Left hindlimb (tissue), 1 donor: ENCODE measurements around the gene AP2M1.
"Not testable (repeated sequence)": the region's sequence is repeated elsewhere in the genome, so short reads cannot be mapped to it uniquely, and the experiment has no call there.

Experiments
- DNase-seq: peaks from one replicate; pipeline ENCODE4 v3.0.0-alpha.2; 2018

AP2M1 gene

DNA sequence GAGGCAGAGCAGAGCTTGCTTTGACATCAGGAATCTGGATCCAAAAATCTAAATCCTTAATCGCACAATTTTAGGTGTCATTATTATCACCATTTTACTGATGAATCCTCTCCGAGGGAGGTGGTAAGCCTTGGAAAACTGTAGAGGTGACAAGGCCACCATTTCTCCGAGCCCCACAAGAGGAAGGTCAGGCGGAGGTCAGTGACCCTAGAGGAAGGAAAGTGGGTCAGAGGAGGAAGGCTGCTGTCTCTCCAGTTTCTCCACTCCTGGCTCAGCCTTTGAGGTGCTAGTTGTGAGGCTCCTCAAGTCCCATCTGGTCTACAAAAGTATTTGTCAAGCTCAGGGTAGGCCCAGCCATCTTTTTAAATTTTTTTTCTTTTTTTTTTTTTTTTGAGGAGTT, 16.3 kb upstream of the AP2M1 start:
- no peak for DNase-seq

DNA sequence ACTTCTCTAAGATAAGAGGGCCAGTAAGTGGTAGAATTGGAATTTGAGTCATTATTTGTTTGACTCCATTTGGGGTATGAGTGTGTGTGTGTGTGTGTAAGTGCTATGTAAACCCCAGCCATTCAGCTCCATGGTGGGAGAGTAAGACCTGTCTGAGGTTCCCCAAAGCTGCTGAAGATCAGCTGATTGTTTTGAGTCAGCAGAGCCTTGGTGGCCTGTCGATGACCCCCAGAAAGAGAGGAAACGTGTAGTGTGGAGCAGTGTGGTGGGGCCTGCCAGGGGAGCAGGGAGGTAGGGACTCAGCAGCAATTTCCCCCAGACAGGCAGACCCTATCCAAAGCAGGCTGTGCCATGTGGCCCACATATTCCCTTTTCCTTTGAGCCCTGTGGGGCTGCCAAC, 14.2 kb upstream of the AP2M1 start:
- DNase-seq = no peak

DNA sequence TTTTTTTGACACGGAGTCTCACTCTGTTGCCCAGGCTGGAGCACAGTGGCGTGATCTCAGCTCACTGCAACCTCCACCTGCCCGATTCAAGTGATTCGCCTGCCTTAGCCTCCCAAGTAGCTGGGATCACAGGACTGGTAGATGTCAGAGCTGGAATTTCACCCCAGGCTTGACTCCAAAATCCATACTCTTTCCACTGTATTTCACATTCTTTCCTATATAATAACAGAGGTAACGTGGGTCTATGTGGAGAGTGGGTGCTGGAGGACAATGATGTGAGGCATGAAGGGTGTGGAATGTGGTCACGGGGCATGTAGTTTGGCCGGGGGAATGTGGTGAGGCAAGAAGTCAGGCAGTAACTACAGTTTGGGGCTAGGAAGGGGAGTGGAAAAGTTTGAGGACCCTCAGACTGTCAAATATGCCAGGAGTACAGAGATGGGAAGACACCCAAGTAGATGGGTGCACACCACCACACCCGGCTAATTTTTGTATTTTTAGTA, 12.0 kb upstream of the AP2M1 start:
- DNase-seq = not testable (repeated sequence)

DNA sequence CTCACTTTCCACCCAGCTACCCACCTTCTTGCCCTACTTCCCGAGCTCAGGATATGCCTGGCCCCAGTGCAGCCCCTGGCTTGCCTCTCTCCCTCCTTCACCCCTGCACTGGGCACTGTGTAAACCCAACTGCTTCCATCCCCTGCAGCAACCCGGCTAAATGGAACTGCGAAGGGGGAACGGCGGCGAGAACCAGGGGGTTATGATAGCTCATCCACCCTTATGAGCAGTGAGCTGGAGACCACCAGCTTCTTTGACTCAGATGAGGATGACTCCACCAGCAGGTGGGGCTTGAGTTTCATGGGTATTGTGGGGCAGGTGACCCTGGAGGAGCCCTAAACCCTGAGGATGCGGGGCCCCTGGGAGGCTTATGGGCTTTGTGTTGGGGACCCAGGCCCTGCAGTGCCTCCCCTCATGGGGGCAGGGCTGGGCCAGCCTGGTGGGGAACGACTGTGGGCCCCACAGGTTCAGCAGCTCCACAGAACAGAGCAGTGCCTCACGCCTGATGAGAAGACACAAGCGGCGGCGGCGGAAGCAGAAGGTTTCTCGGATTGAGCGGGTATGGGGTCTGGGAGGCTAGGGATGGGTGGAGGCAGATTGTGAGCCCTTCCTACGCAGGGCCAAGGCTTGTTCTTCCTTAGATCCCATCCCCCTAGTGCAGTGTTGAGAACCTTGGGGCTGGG, 9.9 kb upstream of the AP2M1 start:
- DNase-seq = no peak

DNA sequence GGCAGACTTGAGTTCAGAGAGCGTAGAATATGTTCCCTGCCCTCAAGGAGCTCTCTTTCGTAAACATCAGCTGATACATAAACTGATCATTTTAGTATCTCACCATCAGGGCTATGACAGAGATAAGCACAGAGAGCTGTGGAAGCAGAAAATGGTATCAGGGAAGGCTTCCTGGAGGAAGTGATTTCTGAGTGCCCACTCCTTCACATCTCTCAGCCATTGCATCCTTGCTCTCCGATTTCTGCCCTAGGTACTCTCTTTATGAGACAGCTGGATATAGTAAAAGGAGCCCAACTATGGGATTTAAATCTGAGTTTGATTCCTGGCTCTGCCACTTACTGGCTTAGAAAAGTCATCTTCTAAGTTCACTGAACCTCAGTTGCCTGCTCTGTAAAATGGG, 9.1 kb upstream of the AP2M1 start:
- no peak for DNase-seq

DNA sequence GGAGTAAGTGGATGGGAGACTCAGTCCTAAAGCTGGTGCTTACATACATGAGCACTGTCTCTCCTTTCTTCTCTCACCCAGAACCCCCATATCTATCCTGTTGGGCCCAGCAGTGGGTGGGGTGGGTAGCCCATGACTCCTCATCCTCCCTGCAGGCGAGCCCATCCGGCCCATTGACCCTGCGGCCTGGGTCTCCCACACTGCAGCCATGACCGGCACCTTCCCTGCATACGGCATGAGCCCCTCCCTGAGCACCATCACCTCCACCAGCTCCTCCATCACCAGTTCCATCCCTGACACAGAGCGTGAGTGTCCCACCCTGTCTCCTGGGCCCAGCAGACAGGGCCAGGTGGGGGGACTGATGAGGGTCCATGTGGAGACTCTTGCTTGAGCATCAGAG, 8.0 kb upstream of the AP2M1 start:
- DNase-seq = no peak

DNA sequence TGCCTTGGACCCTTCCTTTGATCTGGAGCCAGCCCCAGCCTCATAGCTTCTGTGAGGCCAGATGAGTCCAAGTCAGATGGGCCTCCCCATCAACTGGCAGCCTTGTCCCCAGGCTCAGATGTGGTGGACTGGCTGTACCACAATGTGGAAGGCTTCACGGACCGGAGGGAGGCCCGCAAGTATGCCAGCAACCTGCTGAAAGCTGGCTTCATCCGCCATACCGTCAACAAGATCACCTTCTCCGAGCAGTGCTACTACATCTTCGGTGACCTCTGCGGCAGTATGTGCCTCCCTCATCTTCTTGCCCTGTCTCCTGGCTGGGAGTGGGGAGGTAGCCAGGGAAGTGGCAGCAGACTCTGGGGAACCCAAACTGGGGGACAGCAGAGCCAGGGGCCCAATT, 6.9 kb upstream of the AP2M1 start:
- DNase-seq = no peak

DNA sequence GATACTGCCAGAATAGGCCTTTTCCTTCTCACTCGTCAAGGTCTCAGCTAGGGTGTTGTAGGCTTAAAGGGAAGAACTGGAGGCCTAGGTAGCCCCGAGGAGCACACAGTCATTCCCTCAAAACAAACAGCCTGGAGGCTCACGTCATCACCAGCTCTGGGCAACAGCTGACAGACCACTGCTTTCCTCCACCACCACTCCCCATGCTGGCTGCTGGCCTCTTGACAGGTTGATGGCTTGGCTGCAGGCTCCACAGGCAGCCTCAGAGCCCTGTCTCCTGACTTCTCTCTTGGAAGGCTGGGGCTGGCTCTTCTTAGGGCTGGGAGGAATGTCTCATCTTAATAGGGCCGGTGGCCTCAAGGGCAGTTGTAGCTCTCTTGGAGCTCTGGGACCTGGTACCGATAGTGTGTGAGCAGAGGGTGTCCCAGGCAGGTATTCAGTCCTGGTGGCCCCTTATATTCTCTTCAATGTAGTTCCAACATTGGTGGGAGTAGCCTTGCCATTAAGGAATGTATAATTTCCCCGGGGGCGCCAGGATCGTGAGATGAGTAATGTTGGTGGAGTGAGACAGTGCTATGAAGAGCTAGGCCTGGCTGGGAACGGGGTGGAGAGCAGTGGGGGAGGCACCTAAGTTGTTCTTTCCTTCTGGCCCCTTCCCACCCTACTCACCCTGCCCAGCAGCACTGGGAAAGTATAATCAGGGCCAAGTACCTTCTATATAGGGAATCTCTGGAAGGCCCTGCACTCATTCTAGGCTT, 6.1 kb upstream of the AP2M1 start:
- no peak for DNase-seq

DNA sequence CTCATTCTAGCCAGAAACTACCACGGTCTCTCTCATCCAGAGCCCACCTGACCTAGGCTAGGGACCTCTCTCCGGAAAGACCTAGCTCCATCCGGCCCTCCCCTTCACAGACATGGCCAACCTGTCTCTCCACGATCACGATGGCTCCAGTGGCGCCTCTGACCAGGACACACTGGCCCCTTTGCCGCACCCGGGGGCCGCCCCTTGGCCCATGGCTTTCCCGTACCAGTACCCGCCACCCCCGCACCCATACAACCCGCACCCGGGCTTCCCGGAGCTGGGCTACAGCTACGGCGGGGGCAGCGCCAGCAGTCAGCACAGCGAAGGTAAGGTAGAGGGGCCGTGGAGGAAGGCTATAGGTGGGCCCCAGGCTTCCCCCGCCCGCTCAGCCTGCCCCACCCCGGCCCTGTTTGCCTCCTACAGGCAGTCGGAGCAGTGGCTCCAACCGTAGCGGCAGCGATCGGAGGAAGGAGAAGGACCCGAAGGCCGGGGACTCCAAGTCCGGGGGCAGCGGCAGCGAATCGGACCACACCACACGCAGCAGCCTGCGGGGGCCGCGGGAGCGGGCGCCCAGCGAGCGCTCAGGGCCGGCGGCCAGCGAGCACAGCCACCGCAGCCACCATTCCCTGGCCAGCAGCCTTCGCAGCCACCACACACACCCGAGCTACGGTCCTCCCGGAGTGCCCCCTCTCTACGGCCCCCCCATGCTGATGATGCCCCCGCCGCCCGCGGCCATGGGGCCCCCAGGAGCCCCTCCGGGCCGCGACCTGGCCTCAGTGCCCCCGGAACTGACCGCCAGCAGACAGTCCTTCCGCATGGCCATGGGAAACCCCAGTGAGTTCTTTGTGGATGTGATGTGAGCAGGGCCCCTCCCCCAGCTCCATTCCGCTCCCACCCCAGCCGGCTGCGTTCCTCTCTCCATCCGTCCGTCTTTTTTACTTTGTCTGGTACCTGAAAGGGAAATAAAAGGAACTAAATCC, 4.5 kb upstream of the AP2M1 start:
- no peak for DNase-seq

DNA sequence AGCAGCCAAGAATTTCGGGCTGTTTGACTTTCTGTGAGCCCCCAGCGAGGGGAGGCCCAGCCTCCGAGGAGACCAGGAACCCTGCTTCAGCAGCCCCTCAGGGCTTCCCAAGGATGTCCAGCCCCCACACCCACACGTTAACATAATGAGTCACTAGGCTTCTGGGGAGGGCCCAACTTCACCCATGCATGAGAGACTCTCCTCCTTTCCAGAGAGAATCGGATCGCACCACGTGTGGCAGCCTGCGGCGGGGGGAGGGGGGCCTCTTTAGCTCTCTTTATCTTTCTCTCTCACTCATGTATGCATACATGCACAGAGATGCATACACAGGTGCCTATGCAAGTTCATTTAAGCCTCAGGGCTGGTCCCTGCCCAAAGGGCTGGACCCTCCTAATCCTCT, 3.1 kb upstream of the AP2M1 start:
- no peak for DNase-seq

DNA sequence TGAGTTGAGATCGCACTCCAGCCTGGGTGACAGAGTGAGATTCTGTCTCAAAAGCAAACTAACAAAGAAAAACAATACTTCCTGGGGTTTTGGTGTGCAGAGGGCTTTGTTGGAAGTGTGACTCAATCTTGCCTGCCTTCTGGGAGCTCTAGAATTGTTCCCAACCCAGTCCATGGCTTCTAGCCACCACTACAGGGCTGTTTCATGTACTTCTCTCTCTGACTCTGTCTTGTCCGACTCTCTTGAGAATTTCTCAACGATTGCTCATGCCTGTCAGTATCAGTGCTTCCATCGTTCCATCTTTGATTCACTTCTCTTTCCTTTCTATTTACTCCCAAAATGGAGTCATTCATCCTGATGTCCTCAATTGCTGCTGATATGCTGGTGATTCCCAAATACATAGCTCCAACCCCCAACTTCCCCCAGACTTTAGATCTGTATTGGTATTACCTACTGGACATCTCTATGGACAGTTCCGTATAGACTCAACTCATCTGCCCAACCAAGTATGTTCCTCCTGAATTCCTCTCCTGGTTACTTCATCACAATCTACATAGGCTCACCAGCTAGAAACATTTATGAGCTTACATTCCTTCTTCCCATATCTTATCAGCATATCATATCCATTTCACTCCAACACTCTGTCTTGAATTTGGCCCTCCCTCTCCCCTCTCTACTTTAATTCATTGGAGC, 1.8 kb upstream of the AP2M1 start:
- peak; percentile 17 for DNase-seq

DNA sequence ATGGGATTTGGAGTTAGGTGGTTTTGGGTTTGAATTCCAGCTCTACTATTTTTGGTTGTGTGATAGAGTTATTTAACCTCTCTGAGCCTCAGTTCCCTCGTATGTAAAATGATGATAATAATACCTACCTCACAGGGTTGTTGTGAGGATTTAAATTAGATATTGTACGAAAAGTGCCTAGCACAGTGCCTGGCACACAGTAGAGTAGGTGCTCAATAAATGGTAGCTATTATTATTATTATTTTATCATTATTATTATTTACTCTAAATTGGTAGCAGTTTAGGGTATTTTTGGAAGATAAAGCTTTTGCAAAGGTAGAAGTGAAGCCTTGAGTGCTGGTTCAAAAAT, 1.3 kb upstream of the AP2M1 start:
- no peak for DNase-seq

DNA sequence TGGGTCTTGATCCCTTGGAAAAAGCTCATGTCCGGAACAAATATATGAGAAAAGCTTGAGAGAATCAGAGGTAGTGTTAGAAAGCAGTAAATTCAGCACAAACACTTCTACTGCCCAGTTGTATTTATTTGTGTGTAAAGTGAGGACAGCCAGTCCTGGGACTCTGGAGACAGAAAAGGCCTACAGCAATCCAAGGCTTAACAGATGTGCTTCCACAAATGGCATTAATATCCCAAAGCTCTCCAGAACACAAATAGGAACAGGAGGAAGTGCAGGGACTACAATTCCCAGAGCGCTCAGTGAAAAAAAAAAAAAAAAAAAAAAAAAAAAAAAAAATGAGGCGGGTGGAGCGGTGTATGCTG, 390 bp upstream of the AP2M1 start:
- DNase-seq = no peak

DNA sequence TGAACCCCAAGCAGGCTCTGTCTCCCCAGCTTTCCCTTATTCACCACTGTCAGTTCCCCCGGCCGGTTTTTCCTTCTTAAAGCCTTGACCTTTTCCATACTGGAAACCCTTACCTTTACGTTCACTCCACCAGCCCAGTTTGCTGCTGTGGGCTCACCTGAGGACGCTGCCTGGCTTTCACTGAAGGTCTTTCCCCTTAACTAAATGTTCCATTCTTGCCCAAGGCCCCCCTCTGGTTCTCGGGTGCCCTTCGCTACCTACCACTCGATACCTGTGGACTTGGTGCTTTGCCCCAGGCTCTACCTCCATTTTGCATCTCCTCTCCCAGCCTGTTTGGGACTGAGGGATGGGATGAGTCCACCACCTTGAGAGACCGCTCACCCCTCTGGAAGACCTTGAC, 851 bp downstream of the AP2M1 start:
- no peak for DNase-seq

DNA sequence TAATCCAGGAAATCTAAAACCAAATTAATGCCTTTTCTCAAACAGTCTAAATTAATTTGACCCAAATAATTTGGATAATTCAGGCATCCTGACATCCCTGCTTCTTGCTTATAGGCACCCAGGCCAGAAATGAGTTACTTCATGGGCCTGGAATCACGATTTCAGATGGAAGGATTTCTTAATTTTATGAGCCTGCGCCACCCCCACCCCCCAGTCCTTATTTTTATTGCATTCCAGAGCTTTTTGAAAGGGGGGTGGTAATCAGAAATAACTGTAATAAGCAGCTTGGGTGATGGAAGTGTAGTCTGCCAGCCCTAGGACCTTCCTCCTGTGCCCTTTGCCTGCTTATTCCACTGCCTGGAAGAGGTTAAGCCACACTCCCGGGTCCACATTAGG, 1.3 kb downstream of the AP2M1 start:
- DNase-seq = no peak

DNA sequence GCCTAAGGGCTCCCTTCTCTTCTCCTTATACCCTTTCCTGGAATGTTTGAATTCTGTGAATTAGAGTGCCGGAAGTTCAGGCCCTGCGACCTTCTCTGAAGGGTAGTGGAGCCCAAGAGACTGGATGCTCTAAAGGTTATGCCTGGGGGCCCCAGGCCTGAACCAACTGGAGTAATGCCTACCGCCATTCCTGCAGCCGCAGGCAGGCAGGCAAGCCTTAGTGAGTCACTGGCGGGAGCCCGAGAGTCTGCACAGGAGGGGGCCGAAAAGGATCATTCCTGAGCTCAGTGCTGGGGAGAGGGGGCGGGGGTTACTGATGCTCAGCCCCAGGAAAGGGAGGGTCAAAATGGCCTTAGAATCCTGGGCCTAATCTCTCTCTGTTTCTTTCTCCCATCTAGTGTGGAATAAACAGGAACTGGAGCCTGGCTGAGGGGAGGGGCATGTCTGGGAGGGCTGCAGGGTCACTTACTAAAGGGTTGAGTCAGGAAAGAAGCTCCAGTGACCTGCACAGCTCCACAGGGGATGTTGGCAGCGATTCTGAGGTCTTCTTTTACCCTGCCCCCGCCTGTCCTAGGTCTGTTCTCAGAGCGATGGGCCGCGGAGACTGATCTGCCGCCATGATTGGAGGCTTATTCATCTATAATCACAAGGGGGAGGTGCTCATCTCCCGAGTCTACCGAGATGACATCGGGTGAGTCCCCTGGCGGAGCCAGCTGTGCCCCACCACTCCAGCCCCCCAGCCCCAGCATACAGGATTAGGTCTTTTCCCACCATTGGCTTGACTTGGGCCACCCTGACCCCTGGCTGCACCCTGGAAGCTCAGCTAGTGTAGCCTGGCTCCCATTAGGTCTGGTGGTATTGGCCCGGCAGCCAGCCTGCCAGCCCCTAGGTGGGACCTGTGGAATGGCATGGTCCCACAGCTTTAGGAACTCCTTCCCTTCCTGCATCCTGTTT, 2.0 kb downstream of the AP2M1 start:
- DNase-seq = peak; percentile 67

DNA sequence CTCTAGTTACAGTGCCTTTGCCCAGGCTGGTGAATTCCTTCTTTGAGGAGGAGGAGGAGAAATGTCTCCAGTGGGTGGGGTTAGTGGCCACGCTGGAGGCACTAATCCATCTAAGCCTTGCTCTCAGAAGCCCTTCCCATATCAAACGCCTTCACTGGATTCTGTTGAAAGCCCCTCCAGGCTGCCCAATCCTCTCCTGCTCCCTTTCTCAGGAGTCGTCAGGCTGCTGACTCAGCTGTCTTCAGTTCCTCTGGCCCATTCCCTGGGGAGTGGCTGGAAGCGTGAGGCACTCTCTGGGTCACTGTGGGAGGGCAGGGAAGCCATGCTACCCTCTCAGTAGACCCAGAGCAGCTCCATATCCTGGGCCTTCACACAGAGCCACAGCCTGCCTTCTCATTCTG, 2.7 kb downstream of the AP2M1 start:
- DNase-seq = no peak

DNA sequence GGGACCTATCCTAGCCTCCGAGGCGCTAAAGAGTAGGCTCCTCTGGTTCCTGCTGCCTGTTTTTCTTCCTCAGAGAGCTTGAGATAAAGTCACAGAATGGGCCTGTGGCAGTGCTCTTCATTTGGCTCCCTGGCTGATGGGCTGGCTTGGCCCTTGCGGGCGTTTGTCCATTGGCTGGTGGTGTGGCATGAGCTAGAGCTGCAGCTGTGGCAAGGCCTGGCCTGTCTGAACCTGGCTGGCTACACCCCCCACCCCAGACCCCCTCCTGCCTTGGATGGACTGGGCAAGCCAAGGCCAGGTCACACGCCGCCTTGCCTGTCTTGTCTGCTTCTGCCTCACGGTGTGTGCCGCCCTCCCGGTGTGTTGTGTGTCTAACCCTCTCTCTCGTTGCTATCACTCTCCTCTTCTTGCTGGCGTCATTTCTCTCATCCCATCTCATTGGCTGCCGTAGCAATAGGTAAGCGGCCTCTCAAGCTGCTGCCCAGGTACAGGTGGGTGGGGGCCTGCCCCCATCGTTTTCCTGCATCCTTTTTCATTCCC, 3.2 kb downstream of the AP2M1 start:
- DNase-seq = no peak

DNA sequence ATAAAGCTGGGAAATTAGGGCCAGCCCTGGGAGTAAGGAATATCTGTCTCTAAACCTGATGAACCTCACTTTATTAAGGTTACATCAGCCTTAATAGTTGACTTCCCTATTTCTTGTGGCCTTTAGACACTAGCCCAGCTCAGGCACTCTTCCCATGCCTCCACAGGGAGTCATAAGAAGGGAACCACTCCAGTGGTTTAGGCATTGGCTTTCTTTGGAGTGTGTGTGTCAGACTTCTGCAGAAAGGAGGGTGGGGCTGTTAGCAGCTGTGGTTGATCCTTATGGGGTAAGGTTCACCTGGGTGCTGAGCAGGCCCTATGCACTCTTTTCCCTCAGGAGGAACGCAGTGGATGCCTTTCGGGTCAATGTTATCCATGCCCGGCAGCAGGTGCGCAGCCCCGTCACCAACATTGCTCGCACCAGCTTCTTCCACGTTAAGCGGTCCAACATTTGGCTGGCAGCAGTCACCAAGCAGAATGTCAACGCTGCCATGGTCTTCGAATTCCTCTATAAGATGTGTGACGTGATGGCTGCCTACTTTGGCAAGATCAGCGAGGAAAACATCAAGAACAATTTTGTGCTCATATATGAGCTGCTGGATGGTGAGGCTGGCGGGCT, 4.0 kb downstream of the AP2M1 start:
- no peak for DNase-seq

DNA sequence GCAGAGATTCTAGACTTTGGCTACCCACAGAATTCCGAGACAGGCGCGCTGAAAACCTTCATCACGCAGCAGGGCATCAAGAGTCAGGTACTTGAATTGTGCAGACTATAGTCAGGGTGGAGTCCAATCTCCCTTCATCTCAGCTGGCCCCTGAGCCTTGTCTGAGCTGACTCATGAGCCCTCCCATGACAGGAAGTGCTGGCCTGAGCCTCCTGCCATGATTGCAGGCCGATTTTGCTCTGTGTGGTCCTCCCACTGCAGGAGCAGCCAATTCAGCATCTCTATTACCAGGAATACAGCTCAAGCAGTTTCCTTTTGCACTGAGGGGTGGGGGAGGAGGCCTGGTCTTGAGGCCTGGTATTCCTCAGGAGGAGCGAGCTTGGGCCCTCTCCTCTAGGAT, 5.5 kb downstream of the AP2M1 start:
- DNase-seq = no peak

DNA sequence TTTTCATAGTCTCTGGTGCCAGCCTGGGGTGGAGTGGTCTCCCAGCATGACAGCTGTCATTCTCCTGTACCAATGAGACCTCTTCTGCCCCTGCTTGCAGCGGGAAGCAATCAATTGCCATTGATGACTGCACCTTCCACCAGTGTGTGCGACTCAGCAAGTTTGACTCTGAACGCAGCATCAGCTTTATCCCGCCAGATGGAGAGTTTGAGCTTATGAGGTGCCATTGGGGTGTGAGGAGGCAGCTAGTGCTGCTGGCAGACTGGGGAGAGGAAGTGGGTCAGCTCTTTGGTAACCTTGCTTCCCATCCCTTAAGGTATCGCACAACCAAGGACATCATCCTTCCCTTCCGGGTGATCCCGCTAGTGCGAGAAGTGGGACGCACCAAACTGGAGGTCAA, 6.9 kb downstream of the AP2M1 start:
- no peak for DNase-seq
